Measurements from ENCODE around the gene RGS4. TPM values are rescaled to one million over a fixed set of nuclear protein-coding genes. Genes with fewer than 3 reads are reported as not detected.

The RGS4 gene
- total and polyA plus RNA-seq, 2 experiments from 2014 or later = 6.8 to 16.8 TPM

GRCh38 chr1:163076981-163077761 is 8.0 kb downstream of the RGS4 start:
- Histone ChIP-seq H3K4me2 (no peak overlapping the region), H3K27ac (no peak overlapping the region), H3K79me2 (no peaks in the 10 kb centered on the region), H3K36me3 (replicated peaks; ENCODE audit: insufficient read depth, low read depth) (no peaks in the 10 kb centered on the region), H3K4me3 (no peak overlapping the region), H2AFZ (no peak overlapping the region), H3K9me2 (replicated peaks; ENCODE audit: insufficient read depth) (no peaks in the 10 kb centered on the region), H3K9me3 (ENCODE audit: low read depth) (no peaks in the 10 kb centered on the region), H3K4me1 (ENCODE audit: insufficient read depth) (no peaks in the 10 kb centered on the region), H4K20me1 (ENCODE audit: insufficient read depth, poor library complexity, severe bottlenecking) (no peaks in the 10 kb centered on the region), H3K27me3 (no peaks in the 10 kb centered on the region)
- 90% methylated on average over 5 of the region's 5 CpGs for WGBS (ENCODE audit: low lambda C conversion rate, missing lambda C conversion rate)
- TF ChIP-seq, protein P1, sequence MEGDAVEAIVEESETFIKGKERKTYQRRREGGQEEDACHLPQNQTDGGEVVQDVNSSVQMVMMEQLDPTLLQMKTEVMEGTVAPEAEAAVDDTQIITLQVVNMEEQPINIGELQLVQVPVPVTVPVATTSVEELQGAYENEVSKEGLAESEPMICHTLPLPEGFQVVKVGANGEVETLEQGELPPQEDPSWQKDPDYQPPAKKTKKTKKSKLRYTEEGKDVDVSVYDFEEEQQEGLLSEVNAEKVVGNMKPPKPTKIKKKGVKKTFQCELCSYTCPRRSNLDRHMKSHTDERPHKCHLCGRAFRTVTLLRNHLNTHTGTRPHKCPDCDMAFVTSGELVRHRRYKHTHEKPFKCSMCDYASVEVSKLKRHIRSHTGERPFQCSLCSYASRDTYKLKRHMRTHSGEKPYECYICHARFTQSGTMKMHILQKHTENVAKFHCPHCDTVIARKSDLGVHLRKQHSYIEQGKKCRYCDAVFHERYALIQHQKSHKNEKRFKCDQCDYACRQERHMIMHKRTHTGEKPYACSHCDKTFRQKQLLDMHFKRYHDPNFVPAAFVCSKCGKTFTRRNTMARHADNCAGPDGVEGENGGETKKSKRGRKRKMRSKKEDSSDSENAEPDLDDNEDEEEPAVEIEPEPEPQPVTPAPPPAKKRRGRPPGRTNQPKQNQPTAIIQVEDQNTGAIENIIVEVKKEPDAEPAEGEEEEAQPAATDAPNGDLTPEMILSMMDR (IDR thresholded peaks at IDR 0.05; ENCODE audit: poor library complexity) = no peak
- TF ChIP-seq EZH2phosphoT487 (IDR thresholded peaks at IDR 0.05; ENCODE audit: low read depth, severe bottlenecking, unreplicated experiment) (no peak), EZH2 (IDR thresholded peaks at IDR 0.05; ENCODE audit: borderline replicate concordance) (no peak)
- DNase-seq (ENCODE audit: low spot score) = no peak

GRCh38 chr1:163082971-163083370 is 13.8 kb downstream of the RGS4 start:
- TF ChIP-seq EZH2phosphoT487 (IDR thresholded peaks at IDR 0.05; ENCODE audit: low read depth, severe bottlenecking, unreplicated experiment) (no peak), EZH2 (IDR thresholded peaks at IDR 0.05; ENCODE audit: borderline replicate concordance) (no peak)
- TF ChIP-seq, protein P1 (IDR thresholded peaks at IDR 0.05; ENCODE audit: poor library complexity) = no peak
- Histone ChIP-seq H4K20me1 (ENCODE audit: insufficient read depth, poor library complexity, severe bottlenecking) (no peaks in the 10 kb centered on the region), H3K27ac (no peak overlapping the region), H3K9me2 (replicated peaks; ENCODE audit: insufficient read depth) (no peaks in the 10 kb centered on the region), H3K9me3 (ENCODE audit: low read depth) (no peaks in the 10 kb centered on the region), H3K4me2 (no peak overlapping the region), H3K4me1 (ENCODE audit: insufficient read depth) (no peaks in the 10 kb centered on the region), H3K27me3 (no peaks in the 10 kb centered on the region), H3K4me3 (no peak overlapping the region), H2AFZ (no peak overlapping the region), H3K79me2 (no peaks in the 10 kb centered on the region), H3K36me3 (replicated peaks; ENCODE audit: insufficient read depth, low read depth) (no peaks in the 10 kb centered on the region)
- DNase-seq (ENCODE audit: low spot score) = no peak
- WGBS (ENCODE audit: low lambda C conversion rate, missing lambda C conversion rate) = 87% methylated on average over 6 of the region's 6 CpGs

DNA sequence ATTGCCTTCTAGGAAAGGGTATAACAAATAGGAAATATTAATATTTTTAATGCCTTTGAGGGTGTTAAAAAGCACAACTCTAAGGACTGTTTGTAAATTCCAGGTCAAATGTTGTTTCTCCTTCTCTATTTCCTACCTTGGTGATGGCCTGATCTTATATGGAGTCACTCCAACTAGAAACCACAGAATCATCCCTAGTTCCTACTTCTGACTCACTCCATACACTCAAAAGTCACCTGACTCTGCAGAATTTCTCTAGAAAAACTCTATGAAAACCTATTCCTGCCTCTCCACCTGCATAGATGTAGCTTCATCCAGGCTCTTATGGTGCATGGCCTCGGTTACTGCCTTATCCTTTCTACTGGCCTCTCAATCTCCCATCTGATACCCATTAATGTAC is 14.5 kb downstream of the RGS4 start:
- 97% methylated on average over 1 of the region's 1 CpG for WGBS (ENCODE audit: low lambda C conversion rate, missing lambda C conversion rate)
- Histone ChIP-seq H3K4me2 (no peak overlapping the region), H4K20me1 (ENCODE audit: insufficient read depth, poor library complexity, severe bottlenecking) (no peaks in the 10 kb centered on the region), H3K36me3 (replicated peaks; ENCODE audit: insufficient read depth, low read depth) (no peaks in the 10 kb centered on the region), H3K9me2 (replicated peaks; ENCODE audit: insufficient read depth) (no peaks in the 10 kb centered on the region), H3K4me1 (ENCODE audit: insufficient read depth) (no peaks in the 10 kb centered on the region), H3K27me3 (no peaks in the 10 kb centered on the region), H3K4me3 (no peak overlapping the region), H3K9me3 (ENCODE audit: low read depth) (no peaks in the 10 kb centered on the region), H2AFZ (no peak overlapping the region), H3K27ac (no peak overlapping the region), H3K79me2 (no peaks in the 10 kb centered on the region)
- TF ChIP-seq, protein P1 (IDR thresholded peaks at IDR 0.05; ENCODE audit: poor library complexity) = no peak
- no peak for TF ChIP-seq EZH2phosphoT487 (IDR thresholded peaks at IDR 0.05; ENCODE audit: low read depth, severe bottlenecking, unreplicated experiment)
- no peak for TF ChIP-seq EZH2 (IDR thresholded peaks at IDR 0.05; ENCODE audit: borderline replicate concordance)
- DNase-seq (ENCODE audit: low spot score) = no peak
